GM13976 (cell line): ENCODE data around the gene INCENP.

Source experiments
- DNase-seq: peaks from one replicate; pipeline ENCODE4 v3.0.0; 2012; ENCODE audit warnings: low spot score
- CTCF ChIP-seq: IDR thresholded peaks from 2 replicates; pipeline ENCODE4 v1.5.1; 2012; ENCODE audit warnings: borderline replicate concordance, mild to moderate bottlenecking; ENCODE audit not compliant: insufficient read depth; ENCODE audit errors: extremely low read depth, missing control alignments, control extremely low read depth
- in situ Hi-C: fragments of 300-500 bp; cut with MboI; formaldehyde crosslinking; loops from one replicate; pipeline ENCODE4 v1.12.0; 2022; ENCODE audit warnings: low sequenced_read_pairs, mixed read lengths, inconsistent platforms; ENCODE audit not compliant: unreplicated experiment

The INCENP gene

GRCh38 chr11:62088331-62088933 lies 35.4 kb upstream of the INCENP start:
- DNase-seq = no peak
- in situ Hi-C loops = no loop called here
- no peak for TF ChIP-seq CTCF

- TF ChIP-seq CTCF = no peak
- DNase-seq = no peak
- in situ Hi-C loops = loop anchor here (10.0 kb wide), 1 partner anchor 208 kb away; the partner anchor contains the start of gene FADS3
Observed at GRCh38 chr11:62103141-62103540, 20.7 kb upstream of the INCENP start.

DNA sequence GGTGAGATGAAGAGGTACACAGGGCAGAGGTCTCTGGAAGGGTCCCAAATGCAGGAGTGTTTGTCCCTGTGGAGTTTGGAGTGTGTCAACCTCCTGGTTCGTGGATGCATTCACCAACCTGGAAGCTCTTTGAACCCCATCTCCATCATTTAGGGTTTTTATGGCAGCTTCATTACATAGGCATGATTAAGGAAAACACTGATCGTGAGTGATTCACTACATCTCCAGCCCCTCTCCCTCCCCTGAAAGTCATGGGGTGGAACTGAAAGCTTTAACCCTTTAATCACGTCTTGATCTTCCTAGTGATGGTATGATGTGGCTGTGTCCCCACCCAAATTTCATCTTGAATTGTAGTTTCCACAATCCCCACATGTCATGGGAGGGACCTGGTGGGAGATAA lies 19.8 kb upstream of the INCENP start:
- in situ Hi-C loops = loop anchor here (10.0 kb wide), 1 partner anchor 209 kb away; the partner anchor contains the start of gene FADS3
- no peak for DNase-seq
- TF ChIP-seq CTCF = no peak

GRCh38 chr11:62104816-62105653 lies 18.8 kb upstream of the INCENP start:
- in situ Hi-C loops = loop anchor here (10.0 kb wide), 1 partner anchor 210 kb away; the partner anchor contains the start of gene FADS3
- no peak for DNase-seq
- no peak for TF ChIP-seq CTCF

DNA sequence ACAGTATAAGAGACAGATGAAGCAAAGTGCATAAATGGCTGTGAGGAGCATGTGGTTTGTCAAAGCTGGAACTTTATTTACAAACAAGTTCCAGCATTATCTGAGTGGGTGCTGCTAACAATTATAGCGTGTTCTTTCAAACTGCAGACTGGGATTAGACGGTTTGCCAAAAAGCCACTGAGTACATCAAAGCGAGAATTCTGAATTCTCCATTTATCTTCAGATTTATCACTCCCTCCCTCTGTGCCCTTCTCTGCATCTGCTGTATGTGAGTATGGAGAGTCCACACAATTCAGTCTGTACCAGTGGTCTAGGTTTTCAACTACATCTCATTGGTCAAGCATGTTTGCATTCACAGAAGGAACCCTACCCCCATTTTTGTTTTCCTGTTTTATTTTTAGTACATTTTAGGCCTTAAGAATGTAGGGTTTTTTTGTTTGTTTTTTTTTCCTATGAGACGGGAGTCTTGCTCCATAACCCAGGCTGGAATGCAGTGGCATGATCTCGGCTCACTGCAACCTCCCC lies 18.1 kb upstream of the INCENP start:
- DNase-seq = no peak
- TF ChIP-seq CTCF = no peak
- in situ Hi-C loops = loop anchor here (10.0 kb wide), 1 partner anchor 211 kb away; the partner anchor contains the start of gene FADS3

- DNase-seq = peak; percentile 59
- in situ Hi-C loops = loop anchor here (10.0 kb wide), 1 partner anchor 213 kb away; the partner anchor contains the start of gene FADS3
- peak; percentile 69 for TF ChIP-seq CTCF
Observed at GRCh38 chr11:62108017-62108750, 15.6 kb upstream of the INCENP start.
